Heart left ventricle (tissue), 13 donors: ENCODE data around the gene SMG5.

Source experiments
- POLR2A ChIP-seq, 2 donors: fragments of 450-650 bp; IDR thresholded peaks; one replicate each; pipeline ENCODE4 v1.6.1; 2017; ENCODE audit warnings: antibody characterized with exemption in 2 of 2, mild to moderate bottlenecking in 2 of 2, moderate library complexity in 2 of 2
- TF ChIP-seq, protein P1 (sequence below), 12 donors: fragments of 200-600 bp; sonication (generic) in 4 of 12; IDR thresholded peaks; one replicate each; pipeline versions ENCODE4 v1.5.0 to v1.8.0; 2018 to 2022; ENCODE audit warnings: antibody characterized with exemption in 12 of 12, mild to moderate bottlenecking in 5 of 12
- donor health status: ischemic (EF 13 %, LVEDD 7.1; RV severe dilation, severe dysfunction).
- donor health status: DM: no; HTN: yes; CAD: no.
- donor health status: DM: no; HTN: no; CAD: no.
- donor health status: ischemic (EF 25% LVEDD 6.9; RV normal size, moderate dysfunction).
- donor health status: ischemic (EF 25% LVEDD 5.7; RV mildly dilated, moderate dysfunction).
- donor health status: ischemic (EF 35%, LVEDD 5.7; RV mildly dilated, moderate dysfunction).
- donor health status: nonischemic (EF 11% LVEDD 7.7; RV severe dilation, severe dysfunction).
- donor health status: DM: yes; HTN: yes; CAD: no.
- donor health status: PGD.
- donor health status: ischemic (EF 29% LVEDD 5.4; RV normal size, mild dysfunction).
- donor health status: nonischemic (EF 23%, LVEDD 6.1; RV moderate dilation, normal function).

DNA sequence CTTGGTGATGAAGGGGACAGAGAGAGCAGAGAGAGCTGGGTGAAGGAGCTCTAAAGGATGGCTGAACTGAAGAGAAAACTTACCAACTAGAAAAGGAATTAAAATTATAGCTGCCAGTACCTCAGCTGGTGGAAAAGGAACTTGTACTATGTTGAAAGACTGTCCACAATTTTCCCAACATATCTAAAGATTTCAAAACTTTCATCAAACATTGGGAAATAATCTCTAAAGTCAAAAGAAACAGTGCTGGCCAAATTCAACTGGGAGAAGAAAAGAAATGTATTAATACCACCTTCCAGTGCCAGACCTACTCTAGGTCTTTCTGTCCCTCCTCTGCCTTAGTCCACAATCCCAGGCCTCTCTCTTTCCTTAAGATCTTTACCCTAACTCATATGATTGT is 6.1 kb downstream of the SMG5 start:
- TF ChIP-seq, protein P1, sequence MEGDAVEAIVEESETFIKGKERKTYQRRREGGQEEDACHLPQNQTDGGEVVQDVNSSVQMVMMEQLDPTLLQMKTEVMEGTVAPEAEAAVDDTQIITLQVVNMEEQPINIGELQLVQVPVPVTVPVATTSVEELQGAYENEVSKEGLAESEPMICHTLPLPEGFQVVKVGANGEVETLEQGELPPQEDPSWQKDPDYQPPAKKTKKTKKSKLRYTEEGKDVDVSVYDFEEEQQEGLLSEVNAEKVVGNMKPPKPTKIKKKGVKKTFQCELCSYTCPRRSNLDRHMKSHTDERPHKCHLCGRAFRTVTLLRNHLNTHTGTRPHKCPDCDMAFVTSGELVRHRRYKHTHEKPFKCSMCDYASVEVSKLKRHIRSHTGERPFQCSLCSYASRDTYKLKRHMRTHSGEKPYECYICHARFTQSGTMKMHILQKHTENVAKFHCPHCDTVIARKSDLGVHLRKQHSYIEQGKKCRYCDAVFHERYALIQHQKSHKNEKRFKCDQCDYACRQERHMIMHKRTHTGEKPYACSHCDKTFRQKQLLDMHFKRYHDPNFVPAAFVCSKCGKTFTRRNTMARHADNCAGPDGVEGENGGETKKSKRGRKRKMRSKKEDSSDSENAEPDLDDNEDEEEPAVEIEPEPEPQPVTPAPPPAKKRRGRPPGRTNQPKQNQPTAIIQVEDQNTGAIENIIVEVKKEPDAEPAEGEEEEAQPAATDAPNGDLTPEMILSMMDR (IDR thresholded peaks at IDR 0.05) = no peak
- no peak for TF ChIP-seq POLR2A (IDR thresholded peaks at IDR 0.05)
